GM10248 (cell line): ENCODE measurements around the gene TP53I13.
A peak's percentile ranks its signal among the peaks of the same experiment; 100 is the strongest.

Experiments used
- CTCF ChIA-PET: fragments of 300-600 bp; sonication (Branson Sonifier 250); formaldehyde crosslinking; extraction: SDS; loops from one replicate; lab custom pipeline; 2021; ENCODE audit warnings: antibody characterized with exemption; lab: Yijun Ruan, JAX
- POLR2A ChIA-PET: fragments of 350-650 bp; sonication (Branson Sonifier 250); formaldehyde crosslinking; extraction: SDS; loops from one replicate; lab custom pipeline; 2020; ENCODE audit warnings: antibody characterized with exemption; lab: Yijun Ruan, JAX
- DNase-seq: peaks from one replicate; pipeline ENCODE4 v3.0.0; 2012; ENCODE audit errors: extremely low spot score
- TF ChIP-seq, protein P1 (sequence below): IDR thresholded peaks from 2 replicates; pipeline ENCODE4 v1.5.1; 2012; ENCODE audit warnings: mild to moderate bottlenecking, low read depth; ENCODE audit errors: extremely low read depth, missing control alignments, control extremely low read depth

TP53I13 gene

DNA sequence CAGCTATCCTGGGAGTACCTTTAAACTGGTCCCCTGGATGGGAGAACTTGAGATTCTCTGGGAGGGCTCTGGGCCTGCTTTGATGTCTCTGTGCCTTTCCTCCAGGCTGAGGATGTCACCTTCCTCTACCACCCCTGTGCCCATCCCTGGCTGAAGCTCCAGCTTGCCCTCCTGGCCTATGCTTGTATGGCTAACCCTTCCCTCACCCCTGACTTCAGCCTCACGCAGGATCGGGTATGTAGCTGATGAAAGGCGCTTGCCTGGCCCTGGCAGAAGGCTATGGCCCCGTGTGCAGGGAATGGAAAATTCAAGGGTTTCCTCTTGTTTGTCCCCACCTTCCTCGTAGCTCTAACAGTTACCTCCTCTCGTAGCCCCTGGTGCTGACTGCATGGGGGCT, 3.0 kb downstream of the TP53I13 start:
- no peak for DNase-seq
- ChIA-PET CTCF (interaction anchor here (1.1 to 14.3 kb wide), 10 partner anchors 8 to 522 kb away, joined by 3 to 172 read pairs (median 8); partner anchors contain the start of gene GIT1), POLR2A (interaction anchor here (1.2 kb wide), 1 partner anchor 46 kb away, joined by 3 read pairs; no protein-coding TSS in a partner anchor)
- TF ChIP-seq, protein P1, sequence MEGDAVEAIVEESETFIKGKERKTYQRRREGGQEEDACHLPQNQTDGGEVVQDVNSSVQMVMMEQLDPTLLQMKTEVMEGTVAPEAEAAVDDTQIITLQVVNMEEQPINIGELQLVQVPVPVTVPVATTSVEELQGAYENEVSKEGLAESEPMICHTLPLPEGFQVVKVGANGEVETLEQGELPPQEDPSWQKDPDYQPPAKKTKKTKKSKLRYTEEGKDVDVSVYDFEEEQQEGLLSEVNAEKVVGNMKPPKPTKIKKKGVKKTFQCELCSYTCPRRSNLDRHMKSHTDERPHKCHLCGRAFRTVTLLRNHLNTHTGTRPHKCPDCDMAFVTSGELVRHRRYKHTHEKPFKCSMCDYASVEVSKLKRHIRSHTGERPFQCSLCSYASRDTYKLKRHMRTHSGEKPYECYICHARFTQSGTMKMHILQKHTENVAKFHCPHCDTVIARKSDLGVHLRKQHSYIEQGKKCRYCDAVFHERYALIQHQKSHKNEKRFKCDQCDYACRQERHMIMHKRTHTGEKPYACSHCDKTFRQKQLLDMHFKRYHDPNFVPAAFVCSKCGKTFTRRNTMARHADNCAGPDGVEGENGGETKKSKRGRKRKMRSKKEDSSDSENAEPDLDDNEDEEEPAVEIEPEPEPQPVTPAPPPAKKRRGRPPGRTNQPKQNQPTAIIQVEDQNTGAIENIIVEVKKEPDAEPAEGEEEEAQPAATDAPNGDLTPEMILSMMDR, result no peak

DNA sequence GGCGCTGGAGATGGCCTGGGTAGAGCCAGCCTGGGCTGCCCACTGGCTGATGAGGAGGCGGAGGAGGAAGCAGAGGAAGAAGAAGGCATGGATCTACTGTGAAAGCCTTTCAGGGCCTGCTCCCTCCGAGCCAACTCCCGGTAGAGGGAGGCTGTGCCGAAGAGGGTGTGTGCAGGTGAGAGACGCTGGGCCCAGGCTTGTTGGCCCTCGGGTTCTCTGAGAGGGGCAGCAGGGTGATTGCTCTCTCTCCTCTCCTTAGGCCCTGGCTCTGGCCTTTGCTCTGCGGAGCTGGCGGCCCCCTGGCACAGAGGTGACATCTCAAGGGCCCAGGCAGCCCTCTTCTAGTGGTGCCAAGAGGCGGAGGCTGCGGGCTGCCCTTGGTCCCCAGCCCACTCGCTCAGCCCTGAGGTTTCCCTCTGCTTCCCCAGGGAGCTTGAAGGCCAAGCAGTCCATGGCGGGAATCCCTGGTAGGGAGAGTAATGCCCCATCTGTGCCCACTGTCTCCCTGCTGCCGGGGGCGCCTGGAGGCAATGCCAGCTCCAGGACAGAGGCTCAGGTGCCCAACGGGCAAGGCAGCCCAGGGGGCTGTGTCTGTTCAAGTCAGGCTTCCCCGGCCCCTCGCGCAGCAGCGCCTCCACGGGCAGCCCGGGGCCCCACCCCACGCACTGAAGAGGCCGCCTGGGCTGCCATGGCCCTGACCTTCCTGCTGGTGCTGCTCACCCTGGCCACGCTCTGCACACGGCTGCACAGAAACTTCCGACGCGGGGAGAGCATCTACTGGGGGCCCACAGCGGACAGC, 3.6 kb downstream of the TP53I13 start:
- DNase-seq, result no peak
- TF ChIP-seq, protein P1, result no peak
- POLR2A ChIA-PET, result interaction anchor here (1.0 to 1.2 kb wide), 2 partner anchors 45 to 423 kb away, joined by 3 read pairs; no protein-coding TSS in a partner anchor
- CTCF ChIA-PET, result interaction anchor here (0.6 to 14.3 kb wide), 21 partner anchors 9 to 536 kb away, joined by 3 to 172 read pairs (median 5); partner anchors contain the start of genes ANKRD13B and GIT1

DNA sequence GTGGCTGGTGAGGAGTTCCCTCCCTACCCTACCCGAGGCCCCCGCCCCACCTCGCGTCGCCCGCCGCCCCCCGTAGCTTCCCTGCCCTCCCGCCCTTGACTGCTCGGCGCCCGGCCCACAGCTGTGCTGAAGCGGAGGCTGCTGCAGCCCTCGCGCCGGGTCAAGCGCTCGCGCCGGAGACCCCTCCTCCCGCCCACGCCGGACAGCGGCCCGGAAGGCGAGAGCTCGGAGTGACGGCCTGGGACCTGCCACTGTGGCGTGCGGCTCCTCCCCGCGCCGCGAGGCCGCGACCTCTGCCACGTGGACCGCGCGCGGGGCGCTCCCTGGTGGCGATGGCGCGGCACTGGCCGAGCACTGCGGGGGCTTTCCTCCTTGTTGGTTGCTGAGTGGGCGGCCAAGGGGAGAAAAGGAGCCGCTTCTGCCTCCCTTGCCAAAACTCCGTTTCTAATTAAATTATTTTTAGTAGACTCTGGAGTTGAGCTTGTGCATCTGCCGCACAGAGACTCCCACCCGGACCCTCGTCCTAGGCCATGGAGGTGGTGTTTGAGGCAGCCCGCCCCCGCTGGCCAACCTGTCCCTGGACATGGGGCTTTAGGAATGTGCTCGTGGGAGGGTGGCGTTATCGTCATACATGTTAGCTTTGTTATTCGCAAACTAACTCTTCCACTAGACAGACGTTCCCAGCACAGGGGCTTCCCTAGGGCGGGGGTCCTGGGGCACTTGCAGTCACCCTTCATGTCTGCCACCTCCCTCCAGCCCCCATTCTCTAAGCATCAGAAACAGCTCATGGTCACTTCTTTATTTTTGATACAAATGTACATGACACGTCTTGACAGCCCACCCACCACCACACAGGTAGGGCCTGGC, 4.4 kb downstream of the TP53I13 start:
- TF ChIP-seq, protein P1, result peak; percentile 66
- DNase-seq, result peak; percentile 82
- POLR2A ChIA-PET, result interaction anchor here (0.7 to 1.2 kb wide), 3 partner anchors 34 to 424 kb away, joined by 3 read pairs; no protein-coding TSS in a partner anchor
- CTCF ChIA-PET, result interaction anchor here (0.6 to 14.3 kb wide), 25 partner anchors 9 to 535 kb away, joined by 3 to 172 read pairs (median 4); partner anchors contain the start of genes ANKRD13B and GIT1

- ChIA-PET CTCF (interaction anchor here (0.6 to 14.3 kb wide), 17 partner anchors 9 to 520 kb away, joined by 3 to 172 read pairs (median 6); partner anchors contain the start of genes ANKRD13B and GIT1), POLR2A (no interaction called here)
- no peak for DNase-seq
- TF ChIP-seq, protein P1, result no peak
Observed at GRCh38 chr17:29573558-29573869, 5.0 kb downstream of the TP53I13 start.

DNA sequence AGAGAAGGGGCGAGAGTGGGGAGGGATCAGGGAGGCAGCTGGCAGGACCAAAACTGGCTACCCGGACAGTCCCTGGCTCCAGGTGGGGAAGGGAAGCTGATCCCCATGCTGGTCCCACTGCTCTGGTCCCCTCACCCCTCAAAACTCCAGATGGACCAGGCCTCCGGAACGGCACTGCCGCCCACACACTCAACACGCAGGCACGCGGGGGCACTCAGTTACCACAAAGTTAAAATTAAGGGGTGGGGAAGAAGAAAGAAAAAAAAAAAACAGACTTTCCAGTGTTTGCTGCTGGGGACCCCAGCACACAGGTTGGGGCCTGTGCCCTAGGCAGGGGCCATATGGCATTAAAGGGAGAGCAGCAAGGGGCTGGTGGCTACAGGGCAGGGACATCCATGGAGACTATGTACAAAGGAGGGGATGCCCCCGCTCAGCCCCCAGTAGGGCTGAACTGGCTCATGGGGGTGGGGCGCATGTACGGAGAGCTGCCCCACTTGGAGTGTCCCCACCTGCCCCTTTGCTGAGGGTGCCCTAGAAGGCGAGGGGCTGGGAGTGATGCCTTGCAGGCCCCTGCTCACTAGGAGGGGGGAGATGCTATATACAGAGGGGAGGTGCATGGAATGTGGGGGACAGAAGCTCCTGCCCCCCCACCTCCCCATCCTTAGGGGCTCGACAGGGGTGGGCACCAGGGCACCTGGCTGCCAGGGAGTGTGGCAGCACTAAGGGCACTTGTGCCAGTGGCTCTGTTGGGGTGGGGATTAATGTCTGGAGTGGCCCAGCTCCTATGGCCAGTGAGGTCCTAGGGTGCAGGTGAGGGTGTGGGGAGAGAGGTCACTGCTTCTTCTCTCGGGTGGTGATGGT, 5.6 kb downstream of the TP53I13 start:
- DNase-seq, result no peak
- ChIA-PET CTCF (interaction anchor here (1.0 to 14.3 kb wide), 14 partner anchors 8 to 519 kb away, joined by 3 to 172 read pairs (median 6); partner anchors contain the start of genes ANKRD13B and GIT1), POLR2A (interaction anchor here (1.0 kb wide), 1 partner anchor 7 kb away, joined by 3 read pairs; the partner anchor contains the start of gene ABHD15)
- TF ChIP-seq, protein P1, result no peak
